K562 treated with DMSO at 1 percent for 48 hours (cell line): ENCODE results near the gene CFAP410. TPM values are rescaled to one million over a fixed set of nuclear protein-coding genes. Genes with fewer than 3 reads are reported as not detected.

Experiments used
- total RNA-seq: library from RNA; unstranded; fragments of 300-600 nt; gene quantifications from 2 replicates; pipeline ENCODE4 v1.2.3, GENCODE V29; 2022; ENCODE audit warnings: low replicate concordance; ENCODE audit errors: extremely low read depth

The CFAP410 gene
- not detected in 2 replicates for total RNA-seq

GRCh38 chr21:44338971-44339910, at the start of gene CFAP410:
Gene CFAP410 (minus strand): TSS chr21:44339390. CDS start chr21:44339194, 196 bp downstream.

GRCh38 chr21:44353191-44353970, 14.2 kb upstream of the CFAP410 start, which contains the start of gene TRPM2:
Gene TRPM2 (plus strand): TSS chr21:44353621. CDS start chr21:44353701, 80 bp downstream.

GRCh38 chr21:44299458-44300261, 39.5 kb downstream of the CFAP410 start, which contains the start of gene PFKL:
Gene PFKL (plus strand): TSS chr21:44300053. CDS start chr21:44300106, 53 bp downstream.

GRCh38 chr21:44285138-44285992, 53.8 kb downstream of the CFAP410 start, which contains the start of gene AIRE:
Gene AIRE (plus strand): TSS chr21:44285876. CDS start chr21:44286007, 131 bp downstream.

Other genes with a start within 250 kb of the CFAP410 start
- not detected in 2 replicates for gene PWP2, start 232.0 kb downstream of the CFAP410 start, total RNA-seq
- gene GATD3, start 205.7 kb downstream of the CFAP410 start, total RNA-seq: not detected in 2 replicates
- gene ICOSLG, start 98.4 kb downstream of the CFAP410 start, total RNA-seq: not detected in 2 replicates
- gene DNMT3L, start 77.5 kb downstream of the CFAP410 start, total RNA-seq: not detected in 2 replicates
- not detected in 2 replicates for gene AIRE, start 53.5 kb downstream of the CFAP410 start, total RNA-seq
- 169 TPM in 1 of 2 replicates, not detected in the other for gene PFKL, start 39.3 kb downstream of the CFAP410 start, total RNA-seq
- not detected in 2 replicates for gene TRPM2, start 14.2 kb upstream of the CFAP410 start, total RNA-seq
- not detected in 2 replicates for gene LRRC3, start 116.1 kb upstream of the CFAP410 start, total RNA-seq
- not detected in 2 replicates for gene KRTAP10-1, start 200.8 kb upstream of the CFAP410 start, total RNA-seq
- not detected in 2 replicates for gene KRTAP10-2, start 212.1 kb upstream of the CFAP410 start, total RNA-seq
- not detected in 2 replicates for gene KRTAP10-3, start 219.4 kb upstream of the CFAP410 start, total RNA-seq
- not detected in 2 replicates for gene KRTAP10-4, start 234.3 kb upstream of the CFAP410 start, total RNA-seq
- not detected in 2 replicates for gene KRTAP10-5, start 241.2 kb upstream of the CFAP410 start, total RNA-seq